ENCODE measurements around the gene GATB. TPM values are rescaled to one million over a fixed set of nuclear protein-coding genes. Genes with fewer than 3 reads are reported as not detected.

GATB gene
- total RNA-seq, 1 experiment from 2014 or later = 21.2 TPM

- Histone ChIP-seq H3K18ac (ENCODE audit: insufficient read length, low read depth, low read length) (no peak overlapping the region), H3K14ac (ENCODE audit: insufficient read depth, low read length) (no peak overlapping the region), H4K5ac (ENCODE audit: insufficient read length, low read depth, low read length) (no peak overlapping the region), H2BK5ac (ENCODE audit: insufficient read length, low read length) (no peak overlapping the region), H4K91ac (ENCODE audit: insufficient read length, low read depth, low read length) (no peak overlapping the region), H2BK12ac (ENCODE audit: insufficient read length, low read depth, low read length) (no peak overlapping the region), H3K9me3 (ENCODE audit: control insufficient read depth, low read depth, low read length) (no peaks in the 10 kb centered on the region), H3K23me2 (ENCODE audit: insufficient read length, low read depth, low read length, poor library complexity, severe bottlenecking) (no peaks in the 10 kb centered on the region), H3K9ac (ENCODE audit: extremely low read depth, insufficient read length, low read length) (no peak overlapping the region), H2AK5ac (ENCODE audit: insufficient read length, low read length) (no peak overlapping the region), H3K56ac (ENCODE audit: insufficient read length, low read depth, low read length) (no peak overlapping the region), H3T11ph (ENCODE audit: low read length) (no peak overlapping the region), H2BK15ac (ENCODE audit: low read depth, low read length) (no peak overlapping the region), H3K4ac (ENCODE audit: low read depth, low read length) (no peak overlapping the region), H2BK120ac (ENCODE audit: low read depth, low read length, poor library complexity, severe bottlenecking) (no peak overlapping the region), H3K23ac (ENCODE audit: insufficient read length, low read depth, low read length) (no peak overlapping the region), H2AFZ (ENCODE audit: low read length) (no peak overlapping the region), H2BK20ac (ENCODE audit: low read depth, low read length, poor library complexity, severe bottlenecking) (no peak overlapping the region), H3K4me1 (ENCODE audit: insufficient read depth, low read length) (no peaks in the 10 kb centered on the region), H3K79me2 (ENCODE audit: insufficient read depth, low read length) (no peaks in the 10 kb centered on the region), H3K4me2 (ENCODE audit: insufficient read depth, insufficient read length, low read length) (no peak overlapping the region), H4K8ac (replicated peaks; ENCODE audit: insufficient read length, low read depth, low read length) (no peak overlapping the region), H4K20me1 (ENCODE audit: control insufficient read depth, insufficient read depth, insufficient read length) (no peaks in the 10 kb centered on the region), H3K27me3 (ENCODE audit: insufficient read depth, low read length) (no peaks in the 10 kb centered on the region), H3K27ac (ENCODE audit: insufficient read length, low read depth, low read length) (no peak overlapping the region), H3K79me1 (ENCODE audit: insufficient read depth, low read depth, low read length, poor library complexity, severe bottlenecking) (no peaks in the 10 kb centered on the region)
- no peaks in the 10 kb centered on the region for H3K9me3 Mint-ChIP-seq
- no peak for DNase-seq
- WGBS (ENCODE audit: extremely low coverage, insufficient read length, low lambda C conversion rate) = no CpG with 5 or more reads among the region's 5 CpGs
- H3K4me1 Mint-ChIP-seq = no peaks in the 10 kb centered on the region
- no peak for TF ChIP-seq CTCF (conservative IDR thresholded peaks at IDR 0.05)
- no peak overlapping the region for H3K4me3 Mint-ChIP-seq
- H3K27me3 Mint-ChIP-seq (ENCODE audit: low read depth) = no peaks in the 10 kb centered on the region
- H3K27ac Mint-ChIP-seq = peak overlapping the region in 1 of 3 experiments; percentile 70; a peak in 1 of 7 replicates
- H3K36me3 Mint-ChIP-seq (ENCODE audit: insufficient read depth in 1 of 3, low read depth in 3 of 3) = peaks cover 5 to 23% (median 18%) of the 10 kb centered on the region in 3 experiments; a peak in 6 of 7 replicates
These were observed 102.9 kb downstream of the GATB start for GRCh38 chr4:151657896-151658295.

Measured in H9 (cell line).